ENCODE measurements around the gene PRSS22. TPM values are rescaled to one million over a fixed set of nuclear protein-coding genes. Genes with fewer than 3 reads are reported as not detected.

PRSS22 gene
- polyA plus RNA-seq, 1 donor from 2014 or later: not detected

GRCh38 chr16:2822496-2822895, 35.5 kb downstream of the PRSS22 start:
- H4K20me1 ChIP-seq (ENCODE audit: insufficient read depth): no peaks in the 10 kb centered on the region
- H3K9me3 ChIP-seq (ENCODE audit: low read length): no peaks in the 10 kb centered on the region
- no peak overlapping the region for H2AFZ ChIP-seq (ENCODE audit: low read depth, low read length)
- H3K27ac ChIP-seq (ENCODE audit: low read length): no peak overlapping the region
- no peaks in the 10 kb centered on the region for H3K9me2 ChIP-seq (ENCODE audit: insufficient read depth, low read length)
- TF ChIP-seq RAD21 (conservative IDR thresholded peaks at IDR 0.05): no peak
- TF ChIP-seq EZH2 (IDR thresholded peaks at IDR 0.05; ENCODE audit: borderline replicate concordance, insufficient read depth, low read length, poor library complexity, severe bottlenecking): no peak
- TF ChIP-seq EP300 (conservative IDR thresholded peaks at IDR 0.05; ENCODE audit: poor library complexity, severe bottlenecking): no peak
- TF ChIP-seq TAF1 (IDR thresholded peaks at IDR 0.05; ENCODE audit: low read depth): no peak
- TF ChIP-seq SMC3 (conservative IDR thresholded peaks at IDR 0.05; ENCODE audit: poor library complexity): no peak
- no peak for TF ChIP-seq REST (IDR thresholded peaks at IDR 0.05; ENCODE audit: borderline replicate concordance)
- no peaks in the 10 kb centered on the region for H3K79me2 ChIP-seq (replicated peaks; ENCODE audit: insufficient read depth, low read length)
- H3K9ac ChIP-seq (ENCODE audit: low read length): no peak overlapping the region
- H3K27me3 ChIP-seq (ENCODE audit: insufficient read depth, low read depth, low read length): no peaks in the 10 kb centered on the region
- no peak overlapping the region for H3K4me3 ChIP-seq (ENCODE audit: low read length)
- no peak overlapping the region for H3K4me2 ChIP-seq (ENCODE audit: low read length)
- H3K36me3 ChIP-seq (ENCODE audit: insufficient read depth, low read length): no peaks in the 10 kb centered on the region
- no peaks in the 10 kb centered on the region for H3F3A ChIP-seq (ENCODE audit: insufficient read depth, low read length, poor library complexity, severe bottlenecking)

GRCh38 chr16:2822158-2822495, 35.8 kb downstream of the PRSS22 start:
- no peaks in the 10 kb centered on the region for H3K36me3 ChIP-seq (ENCODE audit: insufficient read depth, low read length)
- H3K79me2 ChIP-seq (replicated peaks; ENCODE audit: insufficient read depth, low read length): no peaks in the 10 kb centered on the region
- no peaks in the 10 kb centered on the region for H3K9me2 ChIP-seq (ENCODE audit: insufficient read depth, low read length)
- TF ChIP-seq TAF1 (IDR thresholded peaks at IDR 0.05; ENCODE audit: low read depth): no peak
- TF ChIP-seq EP300 (conservative IDR thresholded peaks at IDR 0.05; ENCODE audit: poor library complexity, severe bottlenecking): no peak
- no peak overlapping the region for H3K9ac ChIP-seq (ENCODE audit: low read length)
- no peak overlapping the region for H3K27ac ChIP-seq (ENCODE audit: low read length)
- no peaks in the 10 kb centered on the region for H3K27me3 ChIP-seq (ENCODE audit: insufficient read depth, low read depth, low read length)
- no peaks in the 10 kb centered on the region for H4K20me1 ChIP-seq (ENCODE audit: insufficient read depth)
- no peak overlapping the region for H3K4me2 ChIP-seq (ENCODE audit: low read length)
- H3F3A ChIP-seq (ENCODE audit: insufficient read depth, low read length, poor library complexity, severe bottlenecking): no peaks in the 10 kb centered on the region
- no peaks in the 10 kb centered on the region for H3K9me3 ChIP-seq (ENCODE audit: low read length)
- no peak overlapping the region for H2AFZ ChIP-seq (ENCODE audit: low read depth, low read length)
- no peak overlapping the region for H3K4me3 ChIP-seq (ENCODE audit: low read length)

- no peaks in the 10 kb centered on the region for H3K27me3 ChIP-seq (ENCODE audit: insufficient read depth, low read depth, low read length)
- H3K79me2 ChIP-seq (replicated peaks; ENCODE audit: insufficient read depth, low read length): no peaks in the 10 kb centered on the region
- no peak overlapping the region for H2AFZ ChIP-seq (ENCODE audit: low read depth, low read length)
- H3K27ac ChIP-seq (ENCODE audit: low read length): no peak overlapping the region
- no peaks in the 10 kb centered on the region for H3K9me3 ChIP-seq (ENCODE audit: low read length)
- TF ChIP-seq MXI1 (conservative IDR thresholded peaks at IDR 0.05; ENCODE audit: poor library complexity, severe bottlenecking) (no peak), EP300 (conservative IDR thresholded peaks at IDR 0.05; ENCODE audit: poor library complexity, severe bottlenecking) (no peak), CTCF (IDR thresholded peaks at IDR 0.05; ENCODE audit: poor library complexity, severe bottlenecking) (no peak), REST (IDR thresholded peaks at IDR 0.05; ENCODE audit: borderline replicate concordance) (no peak), SMC3 (conservative IDR thresholded peaks at IDR 0.05; ENCODE audit: poor library complexity) (no peak), POLR2AphosphoS5 (IDR thresholded peaks at IDR 0.05) (no peak), RAD21 (conservative IDR thresholded peaks at IDR 0.05) (no peak), TAF1 (IDR thresholded peaks at IDR 0.05; ENCODE audit: low read depth) (no peak), EZH2 (IDR thresholded peaks at IDR 0.05; ENCODE audit: borderline replicate concordance, insufficient read depth, low read length, poor library complexity, severe bottlenecking) (no peak)
- no peaks in the 10 kb centered on the region for H3K9me2 ChIP-seq (ENCODE audit: insufficient read depth, low read length)
- no peaks in the 10 kb centered on the region for H4K20me1 ChIP-seq (ENCODE audit: insufficient read depth)
- H3K9ac ChIP-seq (ENCODE audit: low read length): no peak overlapping the region
- no peak overlapping the region for H3K4me3 ChIP-seq (ENCODE audit: low read length)
- no peak overlapping the region for H3K4me2 ChIP-seq (ENCODE audit: low read length)
- H3K36me3 ChIP-seq (ENCODE audit: insufficient read depth, low read length): no peaks in the 10 kb centered on the region
- no peaks in the 10 kb centered on the region for H3F3A ChIP-seq (ENCODE audit: insufficient read depth, low read length, poor library complexity, severe bottlenecking)
Observed at GRCh38 chr16:2821487-2822157, 36.3 kb downstream of the PRSS22 start.
